Measurements from ENCODE around the gene BAG2. TPM values are rescaled to one million over a fixed set of nuclear protein-coding genes. Genes with fewer than 3 reads are reported as not detected.
A peak's percentile ranks its signal among the peaks of the same experiment; 100 is the strongest.

The BAG2 gene
- total RNA-seq, 2 donors from 2014 or later: 2.5 to 2.9 TPM

- no peaks in the 10 kb centered on the region for H3K36me3 ChIP-seq (ENCODE audit: control insufficient read depth, insufficient read depth, low read length)
- H3K27ac Mint-ChIP-seq: no peak overlapping the region
- TF ChIP-seq, protein P1, sequence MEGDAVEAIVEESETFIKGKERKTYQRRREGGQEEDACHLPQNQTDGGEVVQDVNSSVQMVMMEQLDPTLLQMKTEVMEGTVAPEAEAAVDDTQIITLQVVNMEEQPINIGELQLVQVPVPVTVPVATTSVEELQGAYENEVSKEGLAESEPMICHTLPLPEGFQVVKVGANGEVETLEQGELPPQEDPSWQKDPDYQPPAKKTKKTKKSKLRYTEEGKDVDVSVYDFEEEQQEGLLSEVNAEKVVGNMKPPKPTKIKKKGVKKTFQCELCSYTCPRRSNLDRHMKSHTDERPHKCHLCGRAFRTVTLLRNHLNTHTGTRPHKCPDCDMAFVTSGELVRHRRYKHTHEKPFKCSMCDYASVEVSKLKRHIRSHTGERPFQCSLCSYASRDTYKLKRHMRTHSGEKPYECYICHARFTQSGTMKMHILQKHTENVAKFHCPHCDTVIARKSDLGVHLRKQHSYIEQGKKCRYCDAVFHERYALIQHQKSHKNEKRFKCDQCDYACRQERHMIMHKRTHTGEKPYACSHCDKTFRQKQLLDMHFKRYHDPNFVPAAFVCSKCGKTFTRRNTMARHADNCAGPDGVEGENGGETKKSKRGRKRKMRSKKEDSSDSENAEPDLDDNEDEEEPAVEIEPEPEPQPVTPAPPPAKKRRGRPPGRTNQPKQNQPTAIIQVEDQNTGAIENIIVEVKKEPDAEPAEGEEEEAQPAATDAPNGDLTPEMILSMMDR (conservative IDR thresholded peaks at IDR 0.05): no peak
- no peaks in the 10 kb centered on the region for H3K4me1 ChIP-seq (ENCODE audit: control insufficient read depth, insufficient read depth, low read length)
- H3K9me3 ChIP-seq (ENCODE audit: control insufficient read depth, low read length): peaks cover 25% of the 10 kb centered on the region
- H3K9me3 Mint-ChIP-seq: peaks cover 16% of the 10 kb centered on the region
- H3K4me3 Mint-ChIP-seq: peak overlapping the region; percentile 90
- no peaks in the 10 kb centered on the region for H3K27me3 Mint-ChIP-seq (ENCODE audit: insufficient read depth)
- H3K9ac ChIP-seq (ENCODE audit: extremely low read depth, low read length, poor library complexity, severe bottlenecking): no peak overlapping the region
- no peak overlapping the region for H3K27ac ChIP-seq (ENCODE audit: low read depth, low read length)
- peaks cover 30% of the 10 kb centered on the region for H3K36me3 Mint-ChIP-seq (ENCODE audit: low read depth)
- 96 to 100% methylated on average over 2 of the region's 2 CpGs for WGBS, 2 experiments (ENCODE audit: insufficient coverage in 1 of 2, insufficient read length in 1 of 2)
- no peaks in the 10 kb centered on the region for H3K27me3 ChIP-seq (ENCODE audit: control insufficient read depth, insufficient read depth, low read length, poor library complexity, severe bottlenecking)
- DNase-seq: no peak
- H3K4me3 ChIP-seq (ENCODE audit: low read length): peak overlapping the region; percentile 93
- H3K4me1 Mint-ChIP-seq: peaks cover 15% of the 10 kb centered on the region
Measured at GRCh38 chr6:57220083-57220703, 48.1 kb downstream of the BAG2 start.

- H3K36me3 Mint-ChIP-seq (ENCODE audit: low read depth): peaks cover 28% of the 10 kb centered on the region
- H3K9me3 ChIP-seq (ENCODE audit: control insufficient read depth, low read length): peaks cover 17% of the 10 kb centered on the region
- H3K4me1 Mint-ChIP-seq: peaks cover 19% of the 10 kb centered on the region
- H3K27me3 ChIP-seq (ENCODE audit: control insufficient read depth, insufficient read depth, low read length, poor library complexity, severe bottlenecking): no peaks in the 10 kb centered on the region
- DNase-seq: peak; percentile 94
- H3K4me3 Mint-ChIP-seq: peak overlapping the region; percentile 90
- no peaks in the 10 kb centered on the region for H3K36me3 ChIP-seq (ENCODE audit: control insufficient read depth, insufficient read depth, low read length)
- peak overlapping the region; percentile 62 for H3K9ac ChIP-seq (ENCODE audit: extremely low read depth, low read length, poor library complexity, severe bottlenecking)
- peak overlapping the region; percentile 40 for H3K27ac ChIP-seq (ENCODE audit: low read depth, low read length)
- H3K4me1 ChIP-seq (ENCODE audit: control insufficient read depth, insufficient read depth, low read length): no peaks in the 10 kb centered on the region
- 0 to 1% methylated on average over 11 to 38 of the region's 38 CpGs for WGBS, 2 experiments (ENCODE audit: insufficient coverage in 1 of 2, insufficient read length in 1 of 2)
- peak overlapping the region; percentile 96 for H3K27ac Mint-ChIP-seq
- H3K4me3 ChIP-seq (ENCODE audit: low read length): peak overlapping the region; percentile 93
- H3K9me3 Mint-ChIP-seq: peaks cover 11% of the 10 kb centered on the region
- no peaks in the 10 kb centered on the region for H3K27me3 Mint-ChIP-seq (ENCODE audit: insufficient read depth)
- TF ChIP-seq, protein P1 (conservative IDR thresholded peaks at IDR 0.05): peak; percentile 66
Measured at GRCh38 chr6:57221191-57221935, 49.2 kb downstream of the BAG2 start.

DNA sequence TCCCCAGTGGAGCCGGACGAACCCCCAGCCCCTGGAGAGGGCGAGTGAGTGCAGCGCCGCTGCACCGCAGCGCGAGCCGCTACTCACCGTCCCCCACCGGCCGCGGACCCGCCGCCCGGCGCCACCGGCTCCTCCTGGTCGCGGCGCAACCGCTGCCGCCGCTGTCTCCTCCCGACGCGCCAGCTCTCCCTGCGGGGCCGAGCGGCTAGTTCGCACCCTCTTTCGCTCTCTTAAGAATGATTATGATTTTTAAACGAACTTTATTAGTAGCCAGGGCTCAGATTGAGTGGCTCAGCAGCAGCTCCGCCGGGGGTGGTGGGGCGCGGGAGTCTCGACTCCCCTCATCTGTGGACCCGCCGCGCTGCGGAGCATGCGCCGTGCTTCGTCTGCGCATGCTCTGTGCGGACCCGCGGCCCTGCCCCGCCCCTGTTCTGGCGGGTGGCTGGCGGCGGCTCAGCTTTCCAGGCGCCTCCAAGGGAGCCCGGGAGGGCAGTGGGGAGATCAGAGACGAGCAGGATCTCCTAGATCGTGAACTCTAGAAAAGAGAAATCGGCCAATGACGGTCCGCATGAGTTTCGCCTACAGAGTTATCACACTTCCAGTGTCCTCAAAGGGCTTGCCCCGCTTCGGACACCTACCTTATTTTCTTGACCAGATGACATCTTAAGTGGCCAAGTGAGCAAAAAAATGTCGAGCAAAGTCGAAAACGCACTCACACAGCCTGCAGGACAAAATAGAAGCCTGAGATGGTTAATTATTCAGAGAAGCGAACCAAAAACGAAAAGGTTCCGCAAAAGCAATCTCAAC, 50.0 kb downstream of the BAG2 start, which contains the start of gene RAB23:
RAB23 (minus strand) TSS at position 372 of the 807 bp plus-strand sequence. CDS start 11,927 bp downstream, outside the sequence.
- Histone ChIP-seq H3K27ac (ENCODE audit: low read depth, low read length) (peak within 1 kb of the TSS; percentile 40), H3K4me1 (ENCODE audit: control insufficient read depth, insufficient read depth, low read length) (no peaks in the 10 kb centered on the region), H3K4me3 (ENCODE audit: low read length) (peak within 1 kb of the TSS; percentile 93), H3K9ac (ENCODE audit: extremely low read depth, low read length, poor library complexity, severe bottlenecking) (peak within 1 kb of the TSS; percentile 62), H3K36me3 (ENCODE audit: control insufficient read depth, insufficient read depth, low read length) (no peaks in the 10 kb centered on the region), H3K27me3 (ENCODE audit: control insufficient read depth, insufficient read depth, low read length, poor library complexity, severe bottlenecking) (no peaks in the 10 kb centered on the region), H3K9me3 (ENCODE audit: control insufficient read depth, low read length) (peaks cover 17% of the 10 kb centered on the region)
- Mint-ChIP-seq H3K9me3 (peaks cover 11% of the 10 kb centered on the region), H3K27ac (peak within 1 kb of the TSS; percentile 98), H3K27me3 (ENCODE audit: insufficient read depth) (no peaks in the 10 kb centered on the region), H3K4me3 (peak within 1 kb of the TSS; percentile 90), H3K36me3 (ENCODE audit: low read depth) (peaks cover 24% of the 10 kb centered on the region), H3K4me1 (peaks cover 19% of the 10 kb centered on the region)
- peak; percentile 96 for DNase-seq
- TF ChIP-seq, protein P1 (conservative IDR thresholded peaks at IDR 0.05): peak; percentile 52
- WGBS, 2 experiments (ENCODE audit: insufficient coverage in 1 of 2, insufficient read length in 1 of 2): 0 to 1% methylated on average over 22 to 69 of the region's 69 CpGs

Data from endodermal cell (in vitro differentiated cells).